ENCODE results near the gene ZNF121.

- no peak for TF ChIP-seq POLR2AphosphoS5 (IDR thresholded peaks at IDR 0.05)
- TF ChIP-seq POLR2A (IDR thresholded peaks at IDR 0.05) = no peak
Observed at GRCh38 chr19:9570255-9570654, 14.0 kb downstream of the ZNF121 start.

Measured in sigmoid colon (tissue), 4 donors.